IPS DF 4.7 (cell line): ENCODE data around the gene RASA2.

Experiments
- DNase-seq: peaks from one replicate; pipeline ENCODE4 v3.0.0-alpha.2; 2013; ENCODE audit warnings: low spot score; ENCODE audit errors: extremely low read depth

The RASA2 gene

GRCh38 chr3:141643391-141643790, 156.6 kb downstream of the RASA2 start:
- no peak for DNase-seq

GRCh38 chr3:141643796-141644195, 157.0 kb downstream of the RASA2 start:
- DNase-seq: no peak

- DNase-seq: no peak
Observed at GRCh38 chr3:141644931-141645330, 158.1 kb downstream of the RASA2 start.

- no peak for DNase-seq
Observed at GRCh38 chr3:141646760-141647561, 160.1 kb downstream of the RASA2 start.

GRCh38 chr3:141647562-141647915, 160.7 kb downstream of the RASA2 start:
- DNase-seq: no peak

- no peak for DNase-seq
Observed at GRCh38 chr3:141648055-141648910, 161.5 kb downstream of the RASA2 start.

GRCh38 chr3:141649871-141650270, 163.0 kb downstream of the RASA2 start:
- DNase-seq: no peak

GRCh38 chr3:141650783-141651182, 164.0 kb downstream of the RASA2 start:
- no peak for DNase-seq

GRCh38 chr3:141651409-141651808, 164.6 kb downstream of the RASA2 start:
- no peak for DNase-seq

GRCh38 chr3:141652349-141652748, 165.5 kb downstream of the RASA2 start:
- no peak for DNase-seq

GRCh38 chr3:141653847-141654246, 167.0 kb downstream of the RASA2 start:
- no peak for DNase-seq

- no peak for DNase-seq
Observed at GRCh38 chr3:141655801-141656200, 169.0 kb downstream of the RASA2 start.

- no peak for DNase-seq
Observed at GRCh38 chr3:141656771-141657170, 169.9 kb downstream of the RASA2 start.

GRCh38 chr3:141657516-141657915, 170.7 kb downstream of the RASA2 start:
- DNase-seq: no peak

- no peak for DNase-seq
Observed at GRCh38 chr3:141659821-141660613, 173.2 kb downstream of the RASA2 start.

GRCh38 chr3:141660614-141660947, 173.8 kb downstream of the RASA2 start:
- no peak for DNase-seq

GRCh38 chr3:141661229-141662196, 174.7 kb downstream of the RASA2 start:
- no peak for DNase-seq

- DNase-seq: no peak
Observed at GRCh38 chr3:141663993-141664392, 177.2 kb downstream of the RASA2 start.
